H1 (cell line): ENCODE measurements around the gene TMEM200B. TPM values are rescaled to one million over a fixed set of nuclear protein-coding genes. Genes with fewer than 3 reads are reported as not detected.

Experiments
- CTCF ChIA-PET: fragments of 300-600 bp; sonication (Branson Sonifier 250); formaldehyde crosslinking; loops from one replicate; lab custom pipeline; 2021; ENCODE audit not compliant: partially characterized antibody; lab: Charles Lee
- POLR2A ChIA-PET: fragments of 300-600 bp; sonication (Branson Sonifier 250); formaldehyde crosslinking; loops from one replicate; lab custom pipeline; 2021; ENCODE audit warnings: inconsistent platforms; ENCODE audit not compliant: partially characterized antibody; lab: Charles Lee
- DNase-seq, 2 experiments: peaks; one replicate each; pipeline versions ENCODE4 v3.0.0 to v3.0.0-alpha.2; 2010 to 2022; ENCODE audit warnings: low spot score in 2 of 2, low read depth in 1 of 2, mixed read lengths in 1 of 2
- FAIRE-seq: peaks from 2 replicates; lab custom pipeline; 2011; peaks lifted over from hg19 to GRCh38; lab: Jason Lieb, UNC
- H2AFZ ChIP-seq: 2 replicates; pipeline ENCODE4 v1.8.1; 2012; ENCODE audit warnings: low read length, inconsistent platforms
- H2AK5ac ChIP-seq: 2 replicates; pipeline ENCODE4 v1.6.1; 2013; ENCODE audit warnings: low read depth, low read length
- H2BK120ac ChIP-seq: replicated peaks from 2 replicates; pipeline ENCODE3; 2013; ENCODE audit warnings: low read depth, low read length, inconsistent platforms
- H2BK12ac ChIP-seq: 2 replicates; pipeline ENCODE4 v1.6.1; 2013; ENCODE audit warnings: low read depth, low read length
- H2BK15ac ChIP-seq: 2 replicates; pipeline ENCODE4 v1.6.1; 2013; ENCODE audit warnings: low read length
- H2BK20ac ChIP-seq: 2 replicates; pipeline ENCODE4 v1.6.1; 2013; ENCODE audit warnings: low read length
- H2BK5ac ChIP-seq: 2 replicates; pipeline ENCODE4 v1.6.1; 2013; ENCODE audit warnings: low read depth, low read length
- H3K14ac ChIP-seq: 2 replicates; pipeline ENCODE4 v1.6.1; 2013; ENCODE audit warnings: inconsistent platforms; ENCODE audit not compliant: insufficient read length
- H3K18ac ChIP-seq: 2 replicates; pipeline ENCODE4 v1.6.1; 2013; ENCODE audit warnings: low read length; ENCODE audit errors: extremely low read depth
- H3K23ac ChIP-seq: 2 replicates; pipeline ENCODE4 v1.6.1; 2013; ENCODE audit warnings: inconsistent platforms; ENCODE audit not compliant: insufficient read length
- H3K23me2 ChIP-seq: 2 replicates; pipeline ENCODE4 v1.6.1; 2013; ENCODE audit warnings: low read depth, low read length
- H3K27ac ChIP-seq: 2 replicates; pipeline ENCODE4 v1.6.1; 2011; ENCODE audit warnings: low read depth, low read length, inconsistent platforms
- H3K27me3 ChIP-seq, 4 experiments: replicated peaks in 1 of 4; 1 replicate in 1 of 4; 2 replicates in 3 of 4; pipeline versions ENCODE4 v1.6.1 to v1.8.1; 2011 to 2013; ENCODE audit warnings: low read length in 3 of 4, mild to moderate bottlenecking in 3 of 4, inconsistent platforms in 2 of 4, mixed read lengths in 2 of 4, moderate library complexity in 1 of 4; ENCODE audit not compliant: control insufficient read depth in 3 of 4, insufficient read depth in 3 of 4; ENCODE audit errors: extremely low read depth in 1 of 4
- H3K36me3 ChIP-seq, 4 experiments: 2 replicates each; pipeline versions ENCODE4 v1.6.1 to v1.8.1; 2011 to 2013; ENCODE audit warnings: mild to moderate bottlenecking in 4 of 4, low read length in 3 of 4, moderate library complexity in 2 of 4, control low read depth in 1 of 4, inconsistent platforms in 1 of 4; ENCODE audit not compliant: insufficient read depth in 4 of 4, control insufficient read depth in 2 of 4
- H3K4ac ChIP-seq: replicated peaks from 2 replicates; pipeline ENCODE3; 2013; ENCODE audit warnings: low read length, low read depth, mixed read lengths, inconsistent platforms; ENCODE audit not compliant: insufficient read length
- H3K4me1 ChIP-seq, 4 experiments: replicated peaks in 1 of 4; 1 replicate in 1 of 4; 2 replicates in 3 of 4; pipeline versions ENCODE4 v1.6.1 to v1.8.1; 2011 to 2013; ENCODE audit warnings: low read length in 3 of 4, inconsistent platforms in 2 of 4, mixed read lengths in 1 of 4; ENCODE audit not compliant: insufficient read depth in 4 of 4, control insufficient read depth in 3 of 4
- H3K4me2 ChIP-seq, 2 experiments: 2 replicates each; pipeline versions ENCODE4 v1.6.1 to v1.8.1; 2011 to 2013; ENCODE audit warnings: low read depth in 2 of 2, low read length in 2 of 2, control low read depth in 1 of 2, inconsistent platforms in 1 of 2, mild to moderate bottlenecking in 1 of 2; ENCODE audit not compliant: insufficient read depth in 1 of 2
- H3K4me3 ChIP-seq, 4 experiments: fragments of 200-600, 300-600 bp in 1 of 4; sonication (generic), shearing (Covaris generic), sonication (Bioruptor Twin) in 1 of 4; 2 replicates each; pipeline versions ENCODE4 v1.5.1 to v1.8.1; 2011 to 2016; ENCODE audit warnings: low read length in 4 of 4, low read depth in 3 of 4, control low read depth in 2 of 4, inconsistent platforms in 2 of 4, mild to moderate bottlenecking in 2 of 4, mixed read lengths in 1 of 4, moderate library complexity in 1 of 4; ENCODE audit not compliant: insufficient read depth in 2 of 4; ENCODE audit errors: extremely low read depth in 1 of 4
- H3K56ac ChIP-seq: replicated peaks from 2 replicates; pipeline ENCODE3; 2013; ENCODE audit warnings: low read depth, mild to moderate bottlenecking, mixed read lengths, low read length, inconsistent platforms; ENCODE audit not compliant: insufficient read length
- H3K79me1 ChIP-seq: 2 replicates; pipeline ENCODE4 v1.6.1; 2013; ENCODE audit warnings: low read depth, low read length, control low read depth
- H3K79me2 ChIP-seq, 2 experiments: 2 replicates each; pipeline versions ENCODE4 v1.6.1 to v1.8.1; 2012 to 2013; ENCODE audit warnings: low read length in 2 of 2, mild to moderate bottlenecking in 2 of 2, inconsistent platforms in 1 of 2; ENCODE audit not compliant: insufficient read depth in 2 of 2, control insufficient read depth in 1 of 2
- H3K9ac ChIP-seq, 4 experiments: replicated peaks in 1 of 4; 1 replicate in 1 of 4; 2 replicates in 3 of 4; pipeline versions ENCODE4 v1.6.1 to v1.8.1; 2011 to 2013; ENCODE audit warnings: low read depth in 3 of 4, low read length in 3 of 4, control low read depth in 2 of 4, mild to moderate bottlenecking in 2 of 4, moderate library complexity in 2 of 4, inconsistent platforms in 1 of 4; ENCODE audit errors: extremely low read depth in 1 of 4
- H3K9me3 ChIP-seq, 2 experiments: 2 replicates each; pipeline versions ENCODE4 v1.6.1 to v1.8.1; 2012 to 2013; ENCODE audit warnings: mild to moderate bottlenecking in 2 of 2, moderate library complexity in 2 of 2, control low read depth in 1 of 2, inconsistent platforms in 1 of 2, low read depth in 1 of 2, low read length in 1 of 2, mixed read lengths in 1 of 2; ENCODE audit not compliant: insufficient read depth in 2 of 2
- H4K20me1 ChIP-seq, 2 experiments: replicated peaks in 1 of 2; 2 replicates each; pipeline versions ENCODE3 to v1.8.1; 2011 to 2013; ENCODE audit warnings: inconsistent platforms in 2 of 2, low read length in 2 of 2, mild to moderate bottlenecking in 1 of 2; ENCODE audit not compliant: insufficient read depth in 2 of 2, control insufficient read depth in 1 of 2
- H4K5ac ChIP-seq: 2 replicates; pipeline ENCODE4 v1.6.1; 2013; ENCODE audit warnings: low read length, low read depth, mixed read lengths, inconsistent platforms; ENCODE audit not compliant: insufficient read length
- H4K8ac ChIP-seq: 2 replicates; pipeline ENCODE4 v1.8.0; 2013; ENCODE audit warnings: mild to moderate bottlenecking, moderate library complexity, low read length, inconsistent platforms; ENCODE audit not compliant: insufficient read depth; ENCODE audit errors: extremely low read depth
- H4K91ac ChIP-seq: replicated peaks from 2 replicates; pipeline ENCODE3; 2013; ENCODE audit warnings: low read length, mixed read lengths, inconsistent platforms; ENCODE audit not compliant: insufficient read length
- EGR1 ChIP-seq: IDR thresholded peaks from 2 replicates; pipeline ENCODE4 v1.6.1; 2011; ENCODE audit warnings: low read depth, low read length, borderline replicate concordance
- HDAC2 ChIP-seq, 2 experiments: fragments of 300-600 bp in 1 of 2; sonication (generic) in 1 of 2; IDR thresholded peaks; 2 replicates each; pipeline ENCODE4 v1.6.1; 2011 to 2012; ENCODE audit warnings: low read depth in 2 of 2, low read length in 2 of 2, mild to moderate bottlenecking in 2 of 2, moderate library complexity in 2 of 2, borderline replicate concordance in 1 of 2, inconsistent platforms in 1 of 2
- JUND ChIP-seq: IDR thresholded peaks from 2 replicates; pipeline ENCODE4 v1.6.1; 2011; ENCODE audit warnings: mild to moderate bottlenecking, improper control_type of control experiment, low read length
- POLR2A ChIP-seq, 2 experiments: IDR thresholded peaks; 1 replicate in 1 of 2; 2 replicates in 1 of 2; pipeline ENCODE4 v1.6.1; 2011; ENCODE audit warnings: low read depth in 2 of 2, low read length in 2 of 2, mild to moderate bottlenecking in 2 of 2; ENCODE audit errors: control extremely low read depth in 1 of 2
- POU5F1 ChIP-seq: IDR thresholded peaks from 2 replicates; pipeline ENCODE4 v1.6.1; 2011; ENCODE audit warnings: low read depth, mild to moderate bottlenecking, low read length, moderate library complexity
- RBBP5 ChIP-seq: IDR thresholded peaks from 2 replicates; pipeline ENCODE4 v1.7.1; 2012; ENCODE audit warnings: low read depth, mild to moderate bottlenecking, inconsistent platforms, low read length, moderate library complexity, borderline replicate concordance
- RFX5 ChIP-seq: IDR thresholded peaks from 2 replicates; pipeline ENCODE4 v1.6.1; 2011; ENCODE audit warnings: low read depth, low read length, improper control_type of control experiment, borderline replicate concordance
- TAF7 ChIP-seq: optimal IDR thresholded peaks from 2 replicates; pipeline ENCODE3; 2011; ENCODE audit warnings: low read depth, mild to moderate bottlenecking, inconsistent platforms, low read length, moderate library complexity, borderline replicate concordance
- WGBS, 2 experiments: shearing (Covaris generic) in 1 of 2; methylation state at CpG; one replicate each; pipeline versions ENCODE4 v1.1.6 to v1.1.7; 2013 to 2015; ENCODE audit warnings: low lambda C conversion rate in 2 of 2, mixed read lengths in 2 of 2, inconsistent platforms in 1 of 2, low coverage in 1 of 2, missing lambda C conversion rate in 1 of 2; ENCODE audit not compliant: insufficient replicate concordance in 2 of 2, insufficient coverage in 1 of 2, insufficient read length in 1 of 2; ENCODE audit errors: extremely low coverage in 1 of 2, missing lambda C conversion rate in 1 of 2; 5-methylcytosine and 5-hydroxymethylcytosine counted together
- polyA plus RNA-seq, 7 experiments: library from polyadenylated mRNA; depleted of rRNA in 3 of 7; stranded (reverse) in 5 of 7; unstranded in 2 of 7; fragments of >200 nt in 5 of 7; fragments of 200-250 nt in 2 of 7; gene quantifications; 1 replicate in 5 of 7; 2 replicates in 1 of 7; 4 replicates in 1 of 7; pipeline versions ENCODE4 v1.2.1 to v1.2.3, GENCODE V29; 2011 to 2013; ENCODE audit warnings: missing spikeins in 2 of 7, mixed read lengths in 2 of 7
- total RNA-seq: library from RNA; stranded (reverse); fragmentation: NEBNext Ultra II Directional; extraction: Animal tissue kit (Norgen Biotek cat#: 25700); gene quantifications from 2 replicates; pipeline ENCODE4 v1.2.1, GENCODE V29; 2021

Gene TMEM200B
- total and polyA plus RNA-seq, 2 of the 8 experiments (the other 6 are each of a cell fraction or from before 2014, with no cell fraction given): 4.9 to 11.0 TPM

GRCh38 chr1:29121936-29122681 is 1.6 kb downstream of the TMEM200B start:
- no peaks in the 10 kb centered on the region; a peak in 1 of 4 replicates for H3K79me2 ChIP-seq
- peak overlapping the region; percentile 91 to 95 for H3K4me2 ChIP-seq
- no peak overlapping the region for H3K4ac ChIP-seq
- H3K14ac ChIP-seq: no peak overlapping the region
- H3K23me2 ChIP-seq: peaks cover 30% of the 10 kb centered on the region; the same call in 1 of the 2 replicates
- peak overlapping the region in 2 of 4 experiments; percentile 25 to 72; a peak in 6 of 7 replicates for H3K9ac ChIP-seq
- H3K27me3 ChIP-seq: peaks cover 0 to 42% (median 25%) of the 10 kb centered on the region in 4 experiments; a peak in 6 of 7 replicates
- peak; percentile 70 to 85 for DNase-seq
- peak overlapping the region; percentile 93 for H4K8ac ChIP-seq
- peak overlapping the region; percentile 50; the same call in 1 of the 2 replicates for H2BK12ac ChIP-seq
- H3K4me3 ChIP-seq: peak overlapping the region; percentile 51 to 91 (median 60)
- ChIA-PET CTCF (interaction anchor here (0.6 to 3.3 kb wide), 16 partner anchors 9 to 502 kb away, joined by 3 to 18 read pairs (median 6); no protein-coding TSS in a partner anchor), POLR2A (interaction anchor here (0.6 to 6.9 kb wide), 19 partner anchors 10 to 452 kb away, joined by 3 to 77 read pairs (median 5); partner anchors contain the start of genes EPB41 and SRSF4)
- H2AFZ ChIP-seq: no peak overlapping the region
- no peak overlapping the region for H3K27ac ChIP-seq
- H2BK120ac ChIP-seq: no peak overlapping the region
- H3K56ac ChIP-seq: peak overlapping the region; percentile 75
- no peaks in the 10 kb centered on the region for H3K9me3 ChIP-seq
- no peaks in the 10 kb centered on the region for H3K79me1 ChIP-seq
- no peak for FAIRE-seq
- H2AK5ac ChIP-seq: no peak overlapping the region
- H2BK15ac ChIP-seq: no peak overlapping the region
- peak overlapping the region; percentile 54 for H4K91ac ChIP-seq
- no peak overlapping the region for H3K23ac ChIP-seq
- peaks cover 0 to 19% (median 9%) of the 10 kb centered on the region in 4 experiments; a peak in 6 of 7 replicates for H3K4me1 ChIP-seq
- WGBS, 2 experiments: 1% methylated on average over 28 of the region's 81 CpGs; no CpG with 5 or more reads in 1 of the 2 experiments
- H2BK20ac ChIP-seq: no peak overlapping the region
- peaks cover 0 to 4% of the 10 kb centered on the region in 2 experiments for H4K20me1 ChIP-seq
- H3K18ac ChIP-seq: peak overlapping the region; percentile 78
- no peak overlapping the region for H4K5ac ChIP-seq
- H3K36me3 ChIP-seq: peaks cover 0 to 2% (median 0%) of the 10 kb centered on the region in 4 experiments; a peak in 3 of 8 replicates
- H2BK5ac ChIP-seq: 0 out of 2 replicates have a peak overlapping the region, but pooled peaks have one; percentile 55
- TF ChIP-seq JUND: no peak
- TF ChIP-seq HDAC2 (IDR thresholded peaks at IDR 0.05; ENCODE audit: borderline replicate concordance in 1 of 2, low read depth in 2 of 2, low read length in 2 of 2): 0 out of 4 replicates have a peak, but pooled peaks of 1 of the 2 experiments have one; percentile 69
- TF ChIP-seq POLR2A (IDR thresholded peaks at IDR 0.05; ENCODE audit: control extremely low read depth in 1 of 2, low read depth in 2 of 2, low read length in 2 of 2): peak in 1 of 2 experiments; percentile 58; a peak in 1 of 3 replicates
- no peak for TF ChIP-seq TAF7
- TF ChIP-seq POU5F1: no peak
- TF ChIP-seq EGR1: peak; percentile 50; the same call in 1 of the 2 replicates
- no peak for TF ChIP-seq RFX5
- peak; percentile 33; the same call in 1 of the 2 replicates for TF ChIP-seq RBBP5
